HCEC 1CT (cell line): ENCODE results near the gene SETDB2.
"Not testable (repeated sequence)": the region's sequence is repeated elsewhere in the genome, so short reads cannot be mapped to it uniquely, and the experiment has no call there.

Experiments used
- DNase-seq: peaks from one replicate; pipeline ENCODE4 v3.0.0-alpha.2; 2017

SETDB2 gene

DNA sequence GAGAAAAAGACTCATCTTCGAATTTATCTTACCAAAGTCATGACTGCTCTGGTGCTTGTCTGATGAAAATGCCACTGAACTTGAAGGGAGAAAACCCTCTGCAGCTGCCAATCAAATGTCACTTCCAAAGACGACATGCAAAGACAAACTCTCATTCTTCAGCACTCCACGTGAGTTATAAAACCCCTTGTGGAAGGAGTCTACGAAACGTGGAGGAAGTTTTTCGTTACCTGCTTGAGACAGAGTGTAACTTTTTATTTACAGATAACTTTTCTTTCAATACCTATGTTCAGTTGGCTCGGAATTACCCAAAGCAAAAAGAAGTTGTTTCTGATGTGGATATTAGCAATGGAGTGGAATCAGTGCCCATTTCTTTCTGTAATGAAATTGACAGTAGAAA is 32.5 kb downstream of the SETDB2 start:
- DNase-seq = no peak

GRCh38 chr13:49481788-49482187 is 37.7 kb downstream of the SETDB2 start:
- DNase-seq = no peak

DNA sequence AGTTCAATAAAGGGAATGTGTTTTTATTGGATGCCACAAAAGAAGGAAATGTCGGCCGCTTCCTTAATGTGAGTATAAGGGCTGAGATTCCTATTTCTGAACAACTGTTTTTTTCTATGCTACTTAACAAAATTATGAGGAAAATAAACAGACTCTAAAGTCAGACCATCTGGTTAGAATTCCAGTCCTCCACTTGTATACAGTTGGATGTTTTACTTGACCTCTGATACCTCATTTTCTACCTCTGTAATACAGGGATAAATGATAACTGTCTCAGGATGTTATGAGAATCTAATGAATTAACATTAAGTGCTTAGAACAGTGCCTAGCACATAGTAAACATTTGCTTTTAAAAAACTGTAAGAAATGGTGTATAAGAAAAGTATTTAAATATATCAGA is 44.5 kb downstream of the SETDB2 start:
- no peak for DNase-seq

GRCh38 chr13:49494645-49495044 is 50.6 kb downstream of the SETDB2 start:
- no peak for DNase-seq

- DNase-seq = peak; percentile 78
Observed at GRCh38 chr13:49495783-49496762, 52.0 kb downstream of the SETDB2 start, which contains the start of gene PHF11. PHF11 (plus strand) TSS chr13:49495953; CDS start chr13:49496002, 49 bp downstream.

DNA sequence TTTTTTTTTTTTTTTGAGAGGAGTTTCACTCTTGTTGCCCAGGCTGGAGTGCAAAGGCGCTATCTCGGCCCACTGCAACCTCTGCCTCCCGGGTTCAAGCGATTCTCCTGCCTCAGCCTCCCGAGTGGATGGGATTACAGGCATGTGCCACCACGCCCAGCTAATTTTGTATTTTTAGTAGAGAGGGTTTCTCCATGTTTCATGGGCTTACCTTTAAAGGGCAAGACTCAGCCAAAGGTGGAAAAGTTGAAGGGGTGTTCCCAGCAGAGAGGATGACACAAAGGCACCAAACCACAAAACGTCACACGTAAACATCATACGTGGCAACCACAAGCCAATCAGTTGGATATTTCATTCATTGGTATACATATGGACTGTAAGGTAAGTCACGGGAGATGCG is 52.8 kb downstream of the SETDB2 start:
- not testable (repeated sequence) for DNase-seq

DNA sequence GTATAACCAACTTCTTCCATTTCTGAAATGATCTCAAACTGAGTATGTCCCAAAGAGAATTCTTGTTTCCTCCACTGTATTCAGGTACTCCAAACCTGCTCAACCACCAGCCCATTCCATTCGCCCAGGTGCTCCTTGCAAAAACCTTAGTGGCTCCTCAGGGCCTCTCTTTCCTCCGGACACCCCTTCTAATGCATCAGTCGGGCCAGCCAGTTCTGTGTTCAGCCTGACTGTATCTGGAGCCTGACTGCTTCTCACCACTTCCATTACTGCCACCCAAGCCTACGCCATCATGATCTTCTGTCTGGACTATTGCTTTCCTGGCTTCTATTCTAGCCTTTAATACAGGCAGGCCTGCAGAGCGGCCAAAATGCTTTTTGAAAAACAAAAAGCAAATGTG is 53.2 kb downstream of the SETDB2 start:
- no peak for DNase-seq

- DNase-seq = no peak
Observed at GRCh38 chr13:49498206-49498605, 54.1 kb downstream of the SETDB2 start.

DNA sequence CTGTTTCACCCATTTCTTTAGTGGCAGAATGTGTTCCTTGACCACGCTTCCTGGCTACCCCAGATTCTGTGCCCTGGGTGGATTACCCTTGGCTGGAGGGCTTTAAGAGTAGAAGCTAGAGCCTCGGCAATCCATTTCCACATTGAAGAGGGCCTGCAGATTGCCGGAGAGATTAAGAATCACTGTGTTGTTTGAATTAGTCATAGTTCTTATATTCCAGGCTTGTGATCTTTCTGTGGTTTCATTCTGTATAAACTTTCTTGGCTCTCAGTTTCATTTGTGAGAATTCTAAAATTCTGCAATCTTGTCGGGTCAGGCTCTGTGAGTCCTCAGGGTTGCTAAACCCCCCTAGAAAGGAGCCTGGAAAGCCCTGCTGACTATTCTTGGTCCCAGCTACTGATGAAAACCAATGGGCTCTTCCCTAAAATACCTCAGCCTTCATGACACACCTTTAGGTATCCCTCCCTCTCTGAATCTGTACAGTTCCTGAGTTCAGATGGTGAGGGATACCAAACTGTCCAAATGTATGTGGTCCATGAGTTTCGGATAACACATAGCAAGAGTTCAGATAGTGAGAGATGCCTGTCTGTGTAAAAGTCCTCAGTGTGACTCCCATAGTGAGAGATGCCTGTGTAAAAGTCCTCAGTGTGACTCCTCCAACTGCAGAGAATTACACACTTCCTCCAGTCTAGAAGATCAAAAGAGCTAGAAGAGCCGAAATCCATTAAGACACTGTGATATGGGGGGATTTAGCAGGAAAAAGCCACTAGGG is 56.0 kb downstream of the SETDB2 start:
- DNase-seq = peak; percentile 84

DNA sequence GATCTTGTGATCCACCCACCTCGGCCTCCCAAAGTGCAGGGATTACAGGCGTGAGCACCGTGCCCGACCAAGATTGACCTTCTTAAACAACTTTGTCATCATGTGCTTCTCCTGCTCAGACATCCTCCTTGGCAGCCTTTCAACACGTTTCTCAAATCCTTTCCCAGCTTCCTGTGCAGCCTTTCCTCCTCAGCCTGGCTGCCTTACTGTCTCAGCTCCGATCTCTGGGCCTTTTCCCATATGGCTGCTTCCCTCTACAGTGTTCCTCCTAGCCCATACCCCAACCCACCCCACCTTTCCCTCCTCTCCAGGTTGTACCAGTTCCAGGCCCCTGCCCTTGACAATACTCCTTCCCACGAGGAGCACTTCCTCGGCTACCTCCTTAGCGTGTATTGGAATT is 58.9 kb downstream of the SETDB2 start:
- peak; percentile 82 for DNase-seq

- no peak for DNase-seq
Observed at GRCh38 chr13:49503951-49504350, 59.9 kb downstream of the SETDB2 start.

DNA sequence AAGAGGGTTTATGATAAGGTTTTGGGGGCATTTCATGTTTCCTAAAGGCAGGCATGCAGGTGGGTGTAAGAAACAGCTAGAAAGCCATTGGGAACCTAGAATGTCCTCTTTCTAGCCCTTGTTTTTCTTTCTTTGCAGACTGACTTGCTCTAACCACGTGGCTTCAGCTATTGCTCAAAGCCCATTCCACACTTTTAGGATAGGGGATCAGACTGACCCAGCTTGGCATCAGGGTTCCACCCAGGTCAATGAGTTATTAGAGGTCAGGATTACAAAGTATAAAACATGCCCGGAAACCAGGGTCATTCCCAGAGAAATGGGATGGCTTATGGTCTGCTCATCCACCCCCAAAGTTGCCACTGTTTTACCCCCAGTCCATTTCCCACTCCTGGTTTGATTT is 68.5 kb downstream of the SETDB2 start:
- no peak for DNase-seq

GRCh38 chr13:49516467-49516866 is 72.4 kb downstream of the SETDB2 start:
- DNase-seq = no peak

DNA sequence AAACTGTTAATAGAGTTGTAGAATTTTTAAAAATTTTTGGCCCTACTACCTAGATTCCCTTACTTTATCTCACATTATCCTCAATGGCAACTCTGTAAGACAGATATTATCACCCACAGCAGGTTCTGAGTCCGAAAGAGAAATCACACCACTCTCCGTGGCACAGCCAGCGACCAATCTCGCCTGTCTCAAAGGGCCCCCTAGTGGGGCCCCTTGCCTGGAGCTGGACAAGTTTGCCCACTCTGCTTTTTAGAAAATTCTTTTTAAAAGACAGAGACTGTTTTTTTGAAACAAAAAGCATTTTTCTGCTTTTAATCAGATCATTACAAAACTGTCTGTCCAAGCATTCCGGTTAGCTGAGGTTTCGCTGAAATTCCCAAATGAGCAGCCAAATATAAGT is 73.4 kb downstream of the SETDB2 start:
- DNase-seq = no peak

- no peak for DNase-seq
Observed at GRCh38 chr13:49521224-49521623, 77.2 kb downstream of the SETDB2 start.

GRCh38 chr13:49524740-49525501 is 80.8 kb downstream of the SETDB2 start:
- DNase-seq = no peak

GRCh38 chr13:49527123-49527522 is 83.0 kb downstream of the SETDB2 start:
- DNase-seq = no peak

DNA sequence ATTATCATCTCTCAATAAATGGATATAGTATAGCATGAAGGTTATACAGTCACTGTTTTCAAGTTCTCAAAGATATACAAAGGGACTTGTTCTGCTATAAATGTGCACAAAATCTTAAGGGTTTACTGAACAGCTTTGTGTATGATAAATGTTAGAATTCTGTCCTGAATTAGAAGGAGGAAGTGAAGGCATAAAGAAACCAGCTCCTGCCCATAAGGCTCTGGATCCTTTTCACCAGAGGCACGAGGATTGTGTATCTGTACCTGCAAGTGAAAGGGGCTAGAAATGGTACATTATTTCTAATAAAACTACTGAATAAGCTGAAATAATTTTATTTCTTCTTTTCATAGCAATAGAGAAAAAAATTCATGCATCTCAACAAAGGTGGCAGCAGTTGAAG is 84.1 kb downstream of the SETDB2 start:
- DNase-seq = no peak

GRCh38 chr13:49530457-49530856 is 86.4 kb downstream of the SETDB2 start:
- no peak for DNase-seq

GRCh38 chr13:49532593-49532992 is 88.5 kb downstream of the SETDB2 start:
- no peak for DNase-seq

GRCh38 chr13:49533011-49533410 is 88.9 kb downstream of the SETDB2 start:
- no peak for DNase-seq

DNA sequence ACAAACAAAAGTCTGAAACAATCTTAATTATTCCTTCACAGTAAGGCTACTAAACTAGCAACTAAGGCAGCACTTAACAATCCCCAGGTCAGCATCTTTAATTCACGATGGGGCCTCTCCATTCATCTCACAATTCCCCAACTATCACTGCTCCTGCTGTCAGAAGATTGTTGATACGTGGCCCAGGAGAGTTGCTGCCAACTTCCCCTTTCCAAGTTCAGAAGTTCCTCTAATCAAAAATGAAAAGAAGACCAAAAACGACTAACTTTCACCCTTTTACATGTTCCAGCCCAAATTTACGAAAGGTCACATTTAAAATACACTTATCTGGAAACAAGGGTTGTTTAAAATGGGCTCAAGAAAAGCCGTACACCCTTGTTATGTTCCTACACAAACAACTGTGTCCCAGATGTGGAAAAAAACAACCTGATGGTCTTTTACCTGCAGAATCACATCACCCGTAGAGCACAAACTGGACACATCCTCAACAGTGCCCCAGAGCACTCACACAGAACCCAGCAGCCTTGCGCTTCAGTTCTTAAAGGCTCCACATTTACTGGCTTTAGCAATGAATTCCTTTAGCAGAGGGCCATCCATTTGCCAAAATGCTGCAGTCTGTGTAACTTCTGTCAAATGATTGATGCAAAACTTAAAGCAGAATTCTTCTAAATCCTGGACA is 89.7 kb downstream of the SETDB2 start:
- DNase-seq = no peak
